HEK293 (cell line): ENCODE measurements around the gene CXCL17.

ENCODE experiments used
- BCL11B ChIP-seq: fragments of 450-650 bp; formaldehyde crosslinking; IDR thresholded peaks from 2 replicates; pipeline ENCODE4 v1.5.1; 2016; ENCODE audit warnings: low read depth, missing biosample characterization, missing genetic modification characterization
- HOXD13 ChIP-seq: sonication (generic); formaldehyde crosslinking; IDR thresholded peaks from 2 replicates; pipeline ENCODE4 v1.8.0; 2022; ENCODE audit warnings: missing genetic modification reagents, borderline replicate concordance
- KLF8 ChIP-seq: fragments of 450-650 bp; formaldehyde crosslinking; IDR thresholded peaks from 2 replicates; pipeline ENCODE4 v1.5.1; 2016; ENCODE audit warnings: missing biosample characterization, missing genetic modification characterization
- KLF9 ChIP-seq: fragments of 450-650 bp; formaldehyde crosslinking; IDR thresholded peaks from 2 replicates; pipeline ENCODE4 v1.5.1; 2016; ENCODE audit warnings: missing biosample characterization, missing genetic modification characterization, low read depth
- OVOL3 ChIP-seq: fragments of 450-650 bp; formaldehyde crosslinking; IDR thresholded peaks from 2 replicates; pipeline ENCODE4 v1.5.1; 2016; ENCODE audit warnings: missing biosample characterization, missing genetic modification characterization
- PBX3 ChIP-seq: sonication (generic); formaldehyde crosslinking; IDR thresholded peaks from 2 replicates; pipeline ENCODE4 v1.8.1; 2022; ENCODE audit warnings: mild to moderate bottlenecking, moderate library complexity, missing genetic modification reagents
- PRDM1 ChIP-seq: fragments of 450-650 bp; formaldehyde crosslinking; IDR thresholded peaks from 2 replicates; pipeline ENCODE4; 2016; ENCODE audit warnings: missing biosample characterization, missing genetic modification characterization
- SCRT1 ChIP-seq: fragments of 450-650 bp; formaldehyde crosslinking; IDR thresholded peaks from 2 replicates; pipeline ENCODE4 v1.5.1; 2016; ENCODE audit warnings: missing biosample characterization, missing genetic modification characterization, borderline replicate concordance
- TSHZ1 ChIP-seq: fragments of 450-650 bp; formaldehyde crosslinking; IDR thresholded peaks from 2 replicates; pipeline ENCODE4 v1.5.1; 2016; ENCODE audit warnings: missing biosample characterization, missing genetic modification characterization, borderline replicate concordance
- ZBTB26 ChIP-seq: fragments of 450-650 bp; formaldehyde crosslinking; optimal IDR thresholded peaks from 2 replicates; pipeline ENCODE3; 2016; ENCODE audit warnings: missing biosample characterization, mild to moderate bottlenecking, missing genetic modification characterization
- ZBTB48 ChIP-seq: fragments of 450-650 bp; formaldehyde crosslinking; IDR thresholded peaks from 2 replicates; pipeline ENCODE4 v1.5.1; 2016; ENCODE audit warnings: missing biosample characterization, missing genetic modification characterization
- ZIC2 ChIP-seq: fragments of 450-650 bp; formaldehyde crosslinking; IDR thresholded peaks from 2 replicates; pipeline ENCODE4 v1.5.1; 2016; ENCODE audit warnings: missing biosample characterization, missing genetic modification characterization
- ZNF16 ChIP-seq: fragments of 450-650 bp; formaldehyde crosslinking; IDR thresholded peaks from 2 replicates; pipeline ENCODE4 v1.5.1; 2016; ENCODE audit warnings: low read depth, missing biosample characterization, missing genetic modification characterization
- ZNF23 ChIP-seq: fragments of 450-650 bp; formaldehyde crosslinking; IDR thresholded peaks from 2 replicates; pipeline ENCODE4 v1.5.1; 2016; ENCODE audit warnings: missing biosample characterization, missing genetic modification characterization, borderline replicate concordance
- ZNF366 ChIP-seq: fragments of 450-650 bp; formaldehyde crosslinking; conservative IDR thresholded peaks from 2 replicates; pipeline ENCODE4 v1.5.1; 2016; ENCODE audit warnings: missing biosample characterization, missing genetic modification characterization
- ZNF394 ChIP-seq: fragments of 450-650 bp; formaldehyde crosslinking; IDR thresholded peaks from 2 replicates; pipeline ENCODE4 v1.5.1; 2016; ENCODE audit warnings: missing biosample characterization, missing genetic modification characterization, mild to moderate bottlenecking, moderate library complexity, borderline replicate concordance
- ZNF423 ChIP-seq: fragments of 450-650 bp; formaldehyde crosslinking; IDR thresholded peaks from 2 replicates; pipeline ENCODE4 v1.5.1; 2016; ENCODE audit warnings: missing biosample characterization, missing genetic modification characterization
- ZNF510 ChIP-seq: fragments of 450-650 bp; formaldehyde crosslinking; IDR thresholded peaks from 2 replicates; pipeline ENCODE4 v1.5.1; 2018; ENCODE audit warnings: mild to moderate bottlenecking, missing genetic modification characterization, missing biosample characterization; ENCODE audit not compliant: insufficient replicate concordance
- ZNF513 ChIP-seq: fragments of 450-650 bp; IDR thresholded peaks from 2 replicates; pipeline ENCODE4 v1.5.1; 2018; ENCODE audit warnings: missing biosample characterization, missing genetic modification characterization
- ZNF548 ChIP-seq: fragments of 450-650 bp; formaldehyde crosslinking; IDR thresholded peaks from 2 replicates; pipeline ENCODE4 v1.5.1; 2016; ENCODE audit warnings: missing biosample characterization, missing genetic modification characterization
- ZNF558 ChIP-seq: fragments of 450-650 bp; formaldehyde crosslinking; IDR thresholded peaks from 2 replicates; pipeline ENCODE4 v1.5.1; 2016; ENCODE audit warnings: missing biosample characterization, missing genetic modification characterization
- ZNF560 ChIP-seq: fragments of 450-650 bp; formaldehyde crosslinking; IDR thresholded peaks from 2 replicates; pipeline ENCODE4 v1.5.1; 2017; ENCODE audit warnings: missing biosample characterization, missing genetic modification characterization, borderline replicate concordance
- ZNF585B ChIP-seq: fragments of 450-650 bp; formaldehyde crosslinking; IDR thresholded peaks from 2 replicates; pipeline ENCODE4 v1.5.1; 2016; ENCODE audit warnings: missing biosample characterization, missing genetic modification characterization
- ZNF596 ChIP-seq: fragments of 450-650 bp; IDR thresholded peaks from 2 replicates; pipeline ENCODE4 v1.5.0; 2018; ENCODE audit warnings: missing biosample characterization, mild to moderate bottlenecking, missing genetic modification characterization, moderate library complexity
- ZNF645 ChIP-seq: fragments of 450-650 bp; formaldehyde crosslinking; IDR thresholded peaks from 2 replicates; pipeline ENCODE4; 2016; ENCODE audit warnings: missing biosample characterization, missing genetic modification characterization
- ZNF654 ChIP-seq: fragments of 450-650 bp; formaldehyde crosslinking; IDR thresholded peaks from 2 replicates; pipeline ENCODE4 v1.5.1; 2016; ENCODE audit warnings: low read depth, missing biosample characterization, missing genetic modification characterization
- ZNF664 ChIP-seq: fragments of 450-650 bp; formaldehyde crosslinking; IDR thresholded peaks from 2 replicates; pipeline ENCODE4 v1.5.1; 2016; ENCODE audit warnings: missing biosample characterization, missing genetic modification characterization
- ZNF692 ChIP-seq: fragments of 450-650 bp; formaldehyde crosslinking; IDR thresholded peaks from 2 replicates; pipeline ENCODE4 v1.5.1; 2016; ENCODE audit warnings: missing biosample characterization, missing genetic modification characterization
- ZNF701 ChIP-seq: fragments of 450-650 bp; formaldehyde crosslinking; IDR thresholded peaks from 2 replicates; pipeline ENCODE4 v1.5.1; 2016; ENCODE audit warnings: missing biosample characterization, missing genetic modification characterization
- ZNF777 ChIP-seq: fragments of 450-650 bp; formaldehyde crosslinking; IDR thresholded peaks from 2 replicates; pipeline ENCODE4 v1.5.1; 2017; ENCODE audit warnings: missing biosample characterization, missing genetic modification characterization, borderline replicate concordance

Gene CXCL17

GRCh38 chr19:42477933-42478332 is 35.2 kb upstream of the CXCL17 start (continued):
- TF ChIP-seq ZNF558 (tag by site-specific recombination) (peak; percentile 70; the same call in 1 of the 2 replicates), ZNF664 (tag by site-specific recombination) (peak; percentile 84), PRDM1 (no peak), TSHZ1 (tag by site-specific recombination) (no peak; the same call in 1 of the 2 replicates), KLF8 (no peak), ZNF654 (tag by site-specific recombination) (peak; percentile 30; the same call in 1 of the 2 replicates), ZNF423 (no peak), ZNF692 (tag by site-specific recombination) (no peak), ZNF560 (tag by site-specific recombination) (peak; percentile 54; the same call in 1 of the 2 replicates), ZBTB48 (tag by site-specific recombination) (no peak), ZNF596 (tag by site-specific recombination) (no peak), ZNF645 (tag by site-specific recombination) (no peak), SCRT1 (tag by site-specific recombination) (no peak), HOXD13 (no peak), KLF9 (no peak), ZNF16 (tag by site-specific recombination) (no peak), PBX3 (no peak), ZNF510 (tag by site-specific recombination) (peak; percentile 74), ZNF585B (tag by site-specific recombination) (no peak), ZNF366 (tag by site-specific recombination) (0 out of 2 replicates have a peak, but pooled peaks have one; percentile 19), ZNF513 (tag by site-specific recombination) (no peak), ZNF23 (tag by site-specific recombination) (no peak), OVOL3 (tag by site-specific recombination) (peak; percentile 46; the same call in 1 of the 2 replicates), ZIC2 (no peak), ZNF701 (tag by site-specific recombination) (no peak), ZNF548 (no peak), ZBTB26 (tag by site-specific recombination) (no peak), BCL11B (tag by site-specific recombination) (no peak), ZNF777 (tag by site-specific recombination) (no peak), ZNF394 (tag by site-specific recombination) (peak; percentile 91)
